Neural cell (in vitro differentiated cells): ENCODE results near the gene RAP1A. TPM values are rescaled to one million over a fixed set of nuclear protein-coding genes. Genes with fewer than 3 reads are reported as not detected.

Experiments
- H2AFZ ChIP-seq: fragments of 200-600, 300-800 bp; sonication (generic), shearing (Covaris generic); 2 replicates; pipeline ENCODE4 v1.6.0; 2014; ENCODE audit warnings: low read depth, mild to moderate bottlenecking, antibody characterized with exemption, low read length, moderate library complexity
- H3F3A ChIP-seq: fragments of 200-600 bp; shearing (Covaris generic); 2 replicates; pipeline ENCODE4 v1.6.1; 2016; ENCODE audit warnings: mild to moderate bottlenecking, moderate library complexity, mixed read lengths, antibody characterized with exemption, low read length; ENCODE audit not compliant: insufficient read depth, poor library complexity, severe bottlenecking
- H3K27ac ChIP-seq: fragments of 200-600, 300-800 bp; sonication (generic), shearing (Covaris generic); 2 replicates; pipeline ENCODE4 v1.5.1; 2014; ENCODE audit warnings: mild to moderate bottlenecking, low read length, moderate library complexity
- H3K27me3 ChIP-seq: fragments of 300-800, 200-600 bp; sonication (generic), shearing (Covaris generic); 2 replicates; pipeline ENCODE4 v1.6.0; 2014; ENCODE audit warnings: mild to moderate bottlenecking, low read depth, low read length, moderate library complexity; ENCODE audit not compliant: insufficient read depth
- H3K36me3 ChIP-seq: fragments of 300-800, 200-600 bp; sonication (generic), shearing (Covaris generic); 2 replicates; pipeline ENCODE4 v1.5.1; 2014; ENCODE audit warnings: mild to moderate bottlenecking, antibody characterized with exemption, low read length, moderate library complexity; ENCODE audit not compliant: insufficient read depth
- H3K4me2 ChIP-seq: fragments of 300-800, 200-600 bp; sonication (generic), shearing (Covaris generic); 2 replicates; pipeline ENCODE4 v1.6.0; 2014; ENCODE audit warnings: mild to moderate bottlenecking, low read length
- H3K4me3 ChIP-seq: fragments of 300-800, 200-600 bp; sonication (generic), shearing (Covaris generic); 2 replicates; pipeline ENCODE4 v1.5.1; 2014; ENCODE audit warnings: mild to moderate bottlenecking, low read length, moderate library complexity
- H3K79me2 ChIP-seq: fragments of 200-600 bp; shearing (Covaris generic); replicated peaks from 2 replicates; pipeline ENCODE4 v1.6.0; 2014; ENCODE audit warnings: mild to moderate bottlenecking, low read length, moderate library complexity; ENCODE audit not compliant: insufficient read depth
- H3K9ac ChIP-seq: fragments of 300-800, 200-600 bp; sonication (generic), shearing (Covaris generic); 2 replicates; pipeline ENCODE4 v1.6.1; 2016; ENCODE audit warnings: mild to moderate bottlenecking, low read length, mixed read lengths
- H3K9me2 ChIP-seq: fragments of 200-600 bp; shearing (Covaris generic); 2 replicates; pipeline ENCODE4 v1.6.1; 2016; ENCODE audit warnings: mild to moderate bottlenecking, low read length, mixed read lengths; ENCODE audit not compliant: insufficient read depth
- H3K9me3 ChIP-seq: fragments of 200-600, 300-800 bp; sonication (generic), shearing (Covaris generic); 2 replicates; pipeline ENCODE4 v1.6.1; 2016; ENCODE audit warnings: mild to moderate bottlenecking, mixed run types, low read length, moderate library complexity, mixed read lengths
- H4K20me1 ChIP-seq: fragments of 200-600 bp; shearing (Covaris generic); 2 replicates; pipeline ENCODE4 v1.6.1; 2016; ENCODE audit warnings: mild to moderate bottlenecking, mixed run types; ENCODE audit not compliant: insufficient read depth
- CTCF ChIP-seq: fragments of 450-650 bp; IDR thresholded peaks from 2 replicates; pipeline ENCODE4 v1.5.1; 2014; ENCODE audit warnings: antibody characterized with exemption, mild to moderate bottlenecking, moderate library complexity; ENCODE audit not compliant: poor library complexity, severe bottlenecking
- EP300 ChIP-seq: fragments of 450-650 bp; conservative IDR thresholded peaks from 2 replicates; pipeline ENCODE4 v1.6.1; 2014; ENCODE audit warnings: antibody characterized with exemption, mild to moderate bottlenecking, moderate library complexity; ENCODE audit not compliant: poor library complexity, severe bottlenecking
- EZH2 ChIP-seq: fragments of 200-600, 300-800 bp; shearing (Covaris generic), sonication (generic); IDR thresholded peaks from 2 replicates; pipeline ENCODE4 v1.6.1; 2014; ENCODE audit warnings: antibody characterized with exemption, low read length, borderline replicate concordance, mild to moderate bottlenecking; ENCODE audit not compliant: insufficient read depth, poor library complexity, severe bottlenecking
- MXI1 ChIP-seq: fragments of 450-650 bp; conservative IDR thresholded peaks from 2 replicates; pipeline ENCODE4 v1.6.1; 2014; ENCODE audit warnings: antibody characterized with exemption, mild to moderate bottlenecking; ENCODE audit not compliant: poor library complexity, severe bottlenecking
- POLR2AphosphoS5 ChIP-seq: IDR thresholded peaks from 2 replicates; pipeline ENCODE4 v1.6.1; 2012
- RAD21 ChIP-seq: fragments of 450-650 bp; conservative IDR thresholded peaks from 2 replicates; pipeline ENCODE4 v1.6.1; 2014; ENCODE audit warnings: antibody characterized with exemption, mild to moderate bottlenecking, moderate library complexity
- REST ChIP-seq: IDR thresholded peaks from 2 replicates; pipeline ENCODE4 v1.6.1; 2012; ENCODE audit warnings: borderline replicate concordance
- SMC3 ChIP-seq: fragments of 450-650 bp; conservative IDR thresholded peaks from 2 replicates; pipeline ENCODE4 v1.6.1; 2014; ENCODE audit warnings: antibody characterized with exemption, mild to moderate bottlenecking, moderate library complexity; ENCODE audit not compliant: poor library complexity
- TAF1 ChIP-seq: IDR thresholded peaks from 2 replicates; pipeline ENCODE4 v1.6.1; 2012; ENCODE audit warnings: low read depth
- polyA plus RNA-seq: library from polyadenylated mRNA; depleted of rRNA; stranded (reverse); fragments of >200 nt; gene quantifications from 2 replicates; pipeline ENCODE4 v1.2.3, GENCODE V29; 2014

RAP1A gene
- polyA plus RNA-seq, 1 donor from 2014 or later, result 28.7 TPM

- Histone ChIP-seq H3K27ac (no peak overlapping the region), H3K9ac (no peak overlapping the region), H3K9me2 (no peaks in the 10 kb centered on the region), H3F3A (no peaks in the 10 kb centered on the region), H3K9me3 (no peaks in the 10 kb centered on the region), H3K27me3 (no peaks in the 10 kb centered on the region), H2AFZ (no peak overlapping the region), H3K79me2 (no peaks in the 10 kb centered on the region), H4K20me1 (no peaks in the 10 kb centered on the region), H3K36me3 (no peaks in the 10 kb centered on the region), H3K4me2 (no peak overlapping the region), H3K4me3 (no peak overlapping the region)
- TF ChIP-seq REST (no peak), POLR2AphosphoS5 (no peak), TAF1 (no peak), CTCF (no peak), MXI1 (no peak), EP300 (no peak), RAD21 (no peak), EZH2 (no peak), SMC3 (no peak)
Measured at GRCh38 chr1:111599781-111600693, 19.6 kb upstream of the RAP1A start.

- Histone ChIP-seq H3F3A (no peaks in the 10 kb centered on the region), H3K36me3 (no peaks in the 10 kb centered on the region), H3K9ac (no peak overlapping the region), H3K27me3 (no peaks in the 10 kb centered on the region), H3K27ac (no peak overlapping the region), H4K20me1 (no peaks in the 10 kb centered on the region), H2AFZ (no peak overlapping the region), H3K4me3 (no peak overlapping the region), H3K79me2 (no peaks in the 10 kb centered on the region), H3K4me2 (no peak overlapping the region), H3K9me2 (no peaks in the 10 kb centered on the region), H3K9me3 (no peaks in the 10 kb centered on the region)
- TF ChIP-seq EP300 (no peak), MXI1 (no peak), POLR2AphosphoS5 (no peak), REST (no peak), TAF1 (no peak), CTCF (no peak), SMC3 (no peak)
Measured at GRCh38 chr1:111600886-111601386, 18.7 kb upstream of the RAP1A start.
